HepG2 (cell line): Measurements from ENCODE around the gene MEX3D. TPM values are rescaled to one million over a fixed set of nuclear protein-coding genes. Genes with fewer than 3 reads are reported as not detected.

ENCODE experiments used
- ATAC-seq: fragments of 200-7000 bp; cut with Tn5 transposase; 3 replicates; pipeline ENCODE4 v1.9.1; 2020; ENCODE audit warnings: mild to moderate bottlenecking, moderate library complexity
- BruUV-seq: library from RNA; stranded (reverse); fragments of 400-500 nt; replicated peaks from 2 replicates; lab custom pipeline; 2021; lab: Mats Ljungman, UMichigan
- CTCF ChIA-PET: fragments of 300-600 bp; formaldehyde crosslinking; extraction: SDS; loops from one replicate; lab custom pipeline; 2021; ENCODE audit warnings: low total read pairs, inconsistent platforms, low intra/inter-chr PET ratio; lab: Yijun Ruan, JAX
- POLR2A ChIA-PET: fragments of 350-600 bp; sonication (Branson Sonifier 250); formaldehyde crosslinking; loops from one replicate; lab custom pipeline; 2020; ENCODE audit warnings: antibody characterized with exemption, inconsistent platforms; lab: Yijun Ruan, JAX
- DNase-seq: peaks from one replicate; pipeline ENCODE4 v3.0.0-alpha.2; 2015; ENCODE audit warnings: low spot score
- FAIRE-seq: peaks from 3 replicates; lab custom pipeline; 2011; peaks lifted over from hg19 to GRCh38; lab: Jason Lieb, UNC
- H2AFZ ChIP-seq: one replicate; pipeline ENCODE4 v1.6.1; 2011; ENCODE audit warnings: low read length, inconsistent platforms
- H3K27ac ChIP-seq: fragments of 300-600 bp; 3 replicates; pipeline ENCODE4 v1.8.0; 2011; ENCODE audit warnings: mixed run types, mild to moderate bottlenecking, mixed read lengths, low read length, inconsistent platforms; ENCODE audit not compliant: insufficient read depth; ENCODE audit errors: extremely low read length
- H3K27me3 ChIP-seq, 2 experiments: fragments of 200-600 bp in 1 of 2; 2 replicates in 1 of 2; 3 replicates in 1 of 2; pipeline versions ENCODE4 v1.6.0 to v1.8.0; 2011; ENCODE audit warnings: low read length in 2 of 2, mild to moderate bottlenecking in 2 of 2, moderate library complexity in 2 of 2, inconsistent platforms in 1 of 2; ENCODE audit not compliant: insufficient read depth in 2 of 2, control insufficient read depth in 1 of 2
- H3K36me3 ChIP-seq, 2 experiments: fragments of 200-600 bp in 1 of 2; replicated peaks in 1 of 2; 2 replicates in 1 of 2; 3 replicates in 1 of 2; pipeline versions ENCODE4 v1.5.1 to v1.8.0; 2011; ENCODE audit warnings: low read length in 2 of 2, inconsistent platforms in 1 of 2; ENCODE audit not compliant: insufficient read depth in 2 of 2, control insufficient read depth in 1 of 2
- H3K4me1 ChIP-seq: 2 replicates; pipeline ENCODE4 v1.5.1; 2012; ENCODE audit warnings: low read length, inconsistent platforms; ENCODE audit not compliant: insufficient read depth
- H3K4me2 ChIP-seq: 2 replicates; pipeline ENCODE4 v1.6.0; 2011; ENCODE audit warnings: low read depth, low read length, inconsistent platforms
- H3K4me3 ChIP-seq, 3 experiments: fragments of 200-600 bp in 1 of 3; sonication (generic), shearing (Covaris generic) in 1 of 3; replicated peaks in 1 of 3; 2 replicates each; pipeline ENCODE4 v1.5.1; 2011 to 2016; ENCODE audit warnings: low read length in 3 of 3, inconsistent platforms in 2 of 3, low read depth in 2 of 3, mild to moderate bottlenecking in 2 of 3, control low read depth in 1 of 3, mixed read lengths in 1 of 3; ENCODE audit not compliant: insufficient read depth in 1 of 3
- H3K79me2 ChIP-seq: one replicate; pipeline ENCODE4 v1.6.1; 2011; ENCODE audit warnings: low read length, inconsistent platforms; ENCODE audit not compliant: insufficient read depth
- H3K9ac ChIP-seq: 2 replicates; pipeline ENCODE4 v1.6.0; 2011; ENCODE audit warnings: mild to moderate bottlenecking, low read depth, low read length, inconsistent platforms; ENCODE audit not compliant: insufficient read depth
- H3K9me3 ChIP-seq: 2 replicates; pipeline ENCODE4 v1.5.1; 2012; ENCODE audit warnings: mild to moderate bottlenecking, low read length
- H4K20me1 ChIP-seq: 2 replicates; pipeline ENCODE4 v1.6.0; 2011; ENCODE audit warnings: inconsistent platforms, mild to moderate bottlenecking, low read length, moderate library complexity; ENCODE audit not compliant: insufficient read depth
- GABPA ChIP-seq, 2 experiments: IDR thresholded peaks; 2 replicates each; pipeline ENCODE4 v1.6.1; 2011 to 2016; ENCODE audit warnings: low read depth in 2 of 2, low read length in 1 of 2, missing biosample characterization in 1 of 2, missing genetic modification characterization in 1 of 2
- HNRNPL ChIP-seq: fragments of 200-400 bp; formaldehyde crosslinking; IDR thresholded peaks from 2 replicates; pipeline ENCODE4 v1.6.1; 2017; ENCODE audit warnings: mild to moderate bottlenecking, low read depth, low read length
- JUNB ChIP-seq: sonication (generic); formaldehyde crosslinking; IDR thresholded peaks from 2 replicates; pipeline ENCODE4 v1.8.0; 2022; ENCODE audit warnings: missing genetic modification reagents, mild to moderate bottlenecking, borderline replicate concordance
- KLF6 ChIP-seq: IDR thresholded peaks from 2 replicates; pipeline ENCODE4 v1.8.0; 2016; ENCODE audit warnings: missing biosample characterization, missing genetic modification reagents
- MED1 ChIP-seq: sonication (generic); formaldehyde crosslinking; IDR thresholded peaks from 2 replicates; pipeline ENCODE4 v1.4.0; 2020; ENCODE audit warnings: missing genetic modification reagents
- MEIS2 ChIP-seq: sonication (generic); formaldehyde crosslinking; IDR thresholded peaks from 2 replicates; pipeline ENCODE4 v1.9.0; 2021; ENCODE audit warnings: mild to moderate bottlenecking, missing genetic modification reagents
- MTA1 ChIP-seq: sonication (generic); formaldehyde crosslinking; IDR thresholded peaks from 2 replicates; pipeline ENCODE4 v1.4.0; 2020; ENCODE audit warnings: missing genetic modification reagents, mild to moderate bottlenecking, borderline replicate concordance
- MXD4 ChIP-seq: IDR thresholded peaks from 2 replicates; pipeline ENCODE4 v1.6.1; 2016; ENCODE audit warnings: mild to moderate bottlenecking, missing biosample characterization, missing genetic modification reagents
- NFKB2 ChIP-seq: sonication (generic); formaldehyde crosslinking; IDR thresholded peaks from 2 replicates; pipeline ENCODE4 v1.4.0; 2020; ENCODE audit warnings: missing genetic modification reagents, borderline replicate concordance
- NR2F1 ChIP-seq, 2 experiments: fragments of 450-650 bp in 1 of 2; formaldehyde crosslinking in 1 of 2; IDR thresholded peaks; 2 replicates each; pipeline versions ENCODE4 v1.5.0 to v1.6.1; 2016 to 2020; ENCODE audit warnings: mild to moderate bottlenecking in 1 of 2, missing compliant biosample characterization in 1 of 2, missing genetic modification reagents in 1 of 2, moderate library complexity in 1 of 2
- SP1 ChIP-seq, 2 experiments: fragments of 450-650 bp in 1 of 2; sonication (generic) in 1 of 2; formaldehyde crosslinking in 1 of 2; IDR thresholded peaks; 2 replicates each; pipeline versions ENCODE4 v1.4.0 to v1.6.1; 2016 to 2020; ENCODE audit warnings: missing genetic modification reagents in 1 of 2
- SP2 ChIP-seq: sonication (generic); formaldehyde crosslinking; IDR thresholded peaks from 2 replicates; pipeline ENCODE4 v1.5.1; 2020; ENCODE audit warnings: mild to moderate bottlenecking, missing genetic modification reagents
- ZFP62 ChIP-seq: sonication (generic); formaldehyde crosslinking; IDR thresholded peaks from 2 replicates; pipeline ENCODE4 v1.4.0; 2020; ENCODE audit warnings: missing genetic modification reagents
- ZFP82 ChIP-seq: sonication (generic); formaldehyde crosslinking; IDR thresholded peaks from 2 replicates; pipeline ENCODE4 v1.5.1; 2020; ENCODE audit warnings: mild to moderate bottlenecking, missing genetic modification reagents, borderline replicate concordance
- ZNF746 ChIP-seq: sonication (generic); formaldehyde crosslinking; IDR thresholded peaks from 2 replicates; pipeline ENCODE4 v1.8.0; 2022; ENCODE audit warnings: mild to moderate bottlenecking, missing genetic modification reagents
- ZNF768 ChIP-seq: sonication (generic); formaldehyde crosslinking; IDR thresholded peaks from 2 replicates; pipeline ENCODE4 v1.4.0; 2020; ENCODE audit warnings: missing genetic modification reagents
- WGBS: methylation state at CpG from one replicate; pipeline ENCODE4 v1.1.6; 2017; ENCODE audit warnings: low lambda C conversion rate; 5-methylcytosine and 5-hydroxymethylcytosine counted together
- in situ Hi-C: cut with HindIII; loops from 2 replicates; pipeline ENCODE4 v1.10.0; 2017; ENCODE audit warnings: low pct_unique_long_range_greater_than_20kb; ENCODE audit not compliant: extremely low pct_ligation_motif_present
- intact Hi-C: fragments of 100-400 bp; cut with micrococcal nuclease; formaldehyde crosslinking; loops from one replicate; pipeline ENCODE4 v1.10.0; 2022; ENCODE audit not compliant: unreplicated experiment
- polyA plus RNA-seq, 8 experiments: library from polyadenylated mRNA; depleted of rRNA in 3 of 8; stranded (reverse) in 7 of 8; unstranded in 1 of 8; fragments of >200 nt; fragmentation: Illumina TruSeq in 4 of 8; extraction: Trizol in 4 of 8; gene quantifications; 2 replicates each; pipeline versions ENCODE4 v1.2.1 to v1.2.3, GENCODE V29; 2011 to 2016; ENCODE audit warnings: low read depth in 4 of 8, missing spikeins in 1 of 8, mixed read lengths in 1 of 8; ENCODE audit not compliant: insufficient read depth in 1 of 8
- total RNA-seq, 5 experiments: library from RNA; depleted of rRNA; stranded (reverse); fragments of >200 nt; fragmentation: Illumina TruSeq; extraction: Trizol; gene quantifications; 2 replicates each; pipeline ENCODE4 v1.2.3, GENCODE V29; 2016; ENCODE audit warnings: low read depth in 1 of 5
- TF ChIP-seq, protein P1 (sequence below): sonication (generic); formaldehyde crosslinking; IDR thresholded peaks from 2 replicates; pipeline ENCODE4 v1.4.0; 2020; ENCODE audit warnings: missing genetic modification reagents, borderline replicate concordance
- TF ChIP-seq, protein P2 (sequence below): sonication (generic); formaldehyde crosslinking; IDR thresholded peaks from 2 replicates; pipeline ENCODE4 v1.4.0; 2020; ENCODE audit warnings: missing genetic modification reagents

The MEX3D gene
- total and polyA plus RNA-seq, 2 of the 13 experiments (the other 11 are each of a cell fraction or from before 2014, with no cell fraction given): 3.6 to 17.1 TPM

GRCh38 chr19:1560286-1560882, 7.7 kb downstream of the MEX3D start:
- in situ Hi-C loops: no loop called here
- H3K4me1 ChIP-seq: no peaks in the 10 kb centered on the region
- H2AFZ ChIP-seq: no peak overlapping the region
- POLR2A ChIA-PET: no interaction called here
- H3K36me3 ChIP-seq: peaks cover 0 to 4% of the 10 kb centered on the region in 2 experiments; a peak in 3 of 5 replicates
- WGBS: 94% methylated on average over 23 of the region's 25 CpGs
- CTCF ChIA-PET: no interaction called here
- BruUV-seq: no TSS peak
- FAIRE-seq (no peak), ATAC-seq (no peak), DNase-seq (no peak)
- H3K9ac ChIP-seq: no peak overlapping the region
- H4K20me1 ChIP-seq: no peaks in the 10 kb centered on the region
- no peak overlapping the region for H3K4me2 ChIP-seq
- H3K27ac ChIP-seq: no peak overlapping the region
- TF ChIP-seq, protein P1, sequence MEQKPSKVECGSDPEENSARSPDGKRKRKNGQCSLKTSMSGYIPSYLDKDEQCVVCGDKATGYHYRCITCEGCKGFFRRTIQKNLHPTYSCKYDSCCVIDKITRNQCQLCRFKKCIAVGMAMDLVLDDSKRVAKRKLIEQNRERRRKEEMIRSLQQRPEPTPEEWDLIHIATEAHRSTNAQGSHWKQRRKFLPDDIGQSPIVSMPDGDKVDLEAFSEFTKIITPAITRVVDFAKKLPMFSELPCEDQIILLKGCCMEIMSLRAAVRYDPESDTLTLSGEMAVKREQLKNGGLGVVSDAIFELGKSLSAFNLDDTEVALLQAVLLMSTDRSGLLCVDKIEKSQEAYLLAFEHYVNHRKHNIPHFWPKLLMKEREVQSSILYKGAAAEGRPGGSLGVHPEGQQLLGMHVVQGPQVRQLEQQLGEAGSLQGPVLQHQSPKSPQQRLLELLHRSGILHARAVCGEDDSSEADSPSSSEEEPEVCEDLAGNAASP (CRISPR knock-in tag): no peak
- TF ChIP-seq NFKB2 (CRISPR knock-in tag) (no peak), ZFP62 (no peak), SP2 (CRISPR knock-in tag) (no peak), MXD4 (no peak)
- peaks cover 3% of the 10 kb centered on the region for H3K79me2 ChIP-seq
- no peaks in the 10 kb centered on the region for H3K27me3 ChIP-seq
- intact Hi-C loops: no loop called here
- no peaks in the 10 kb centered on the region for H3K9me3 ChIP-seq
- no peak overlapping the region for H3K4me3 ChIP-seq

DNA sequence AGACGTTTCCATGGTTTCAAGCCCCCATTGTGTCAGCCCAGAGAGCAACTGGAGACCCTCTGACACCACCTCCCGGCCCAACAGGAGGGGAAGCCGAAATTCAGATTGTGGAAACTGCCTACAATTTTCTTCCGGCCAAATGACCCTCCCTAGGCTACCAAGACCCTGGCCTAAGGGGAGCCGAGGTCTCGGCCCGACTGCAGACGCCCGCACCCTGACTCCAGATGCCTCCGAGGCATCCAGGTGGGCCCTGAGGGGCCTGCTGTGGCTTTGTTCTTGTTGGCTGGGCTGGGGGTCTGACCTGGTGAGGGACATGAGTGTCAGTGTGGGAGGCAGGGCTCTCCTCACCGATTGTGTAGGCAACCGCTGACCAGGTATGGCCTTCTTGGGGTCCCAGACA, 9.6 kb downstream of the MEX3D start:
- DNase-seq (no peak), ATAC-seq (no peak), FAIRE-seq (no peak)
- in situ Hi-C loops (no loop called here), intact Hi-C loops (no loop called here)
- no TSS peak for BruUV-seq
- H3K9me3 ChIP-seq: no peaks in the 10 kb centered on the region
- H3K4me1 ChIP-seq: no peaks in the 10 kb centered on the region
- H2AFZ ChIP-seq: no peak overlapping the region
- POLR2A ChIA-PET: no interaction called here
- H3K4me3 ChIP-seq: no peak overlapping the region
- CTCF ChIA-PET: no interaction called here
- H4K20me1 ChIP-seq: no peaks in the 10 kb centered on the region
- no peak overlapping the region for H3K27ac ChIP-seq
- no peaks in the 10 kb centered on the region for H3K27me3 ChIP-seq
- WGBS: 91% methylated on average over 7 of the region's 12 CpGs
- H3K79me2 ChIP-seq: no peaks in the 10 kb centered on the region
- no peak overlapping the region for H3K4me2 ChIP-seq
- H3K36me3 ChIP-seq: peaks cover 0 to 3% of the 10 kb centered on the region in 2 experiments; a peak in 3 of 5 replicates
- H3K9ac ChIP-seq: no peak overlapping the region
- no peak for TF ChIP-seq HNRNPL
- TF ChIP-seq GABPA (IDR thresholded peaks at IDR 0.05; ENCODE audit: low read depth, low read length): no peak
- TF ChIP-seq GABPA (CRISPR knock-in tag; IDR thresholded peaks at IDR 0.05; ENCODE audit: low read depth): no peak
- no peak for TF ChIP-seq JUNB (CRISPR knock-in tag)
- no peak for TF ChIP-seq MED1 (CRISPR knock-in tag)
- TF ChIP-seq ZNF768 (CRISPR knock-in tag): no peak
- no peak for TF ChIP-seq ZFP82
- TF ChIP-seq MEIS2 (CRISPR knock-in tag): no peak
- TF ChIP-seq, protein P2, sequence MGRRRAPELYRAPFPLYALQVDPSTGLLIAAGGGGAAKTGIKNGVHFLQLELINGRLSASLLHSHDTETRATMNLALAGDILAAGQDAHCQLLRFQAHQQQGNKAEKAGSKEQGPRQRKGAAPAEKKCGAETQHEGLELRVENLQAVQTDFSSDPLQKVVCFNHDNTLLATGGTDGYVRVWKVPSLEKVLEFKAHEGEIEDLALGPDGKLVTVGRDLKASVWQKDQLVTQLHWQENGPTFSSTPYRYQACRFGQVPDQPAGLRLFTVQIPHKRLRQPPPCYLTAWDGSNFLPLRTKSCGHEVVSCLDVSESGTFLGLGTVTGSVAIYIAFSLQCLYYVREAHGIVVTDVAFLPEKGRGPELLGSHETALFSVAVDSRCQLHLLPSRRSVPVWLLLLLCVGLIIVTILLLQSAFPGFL (CRISPR knock-in tag): no peak
- TF ChIP-seq NR2F1 (CRISPR knock-in tag; IDR thresholded peaks at IDR 0.05): no peak
- no peak for TF ChIP-seq ZNF746 (CRISPR knock-in tag)
- TF ChIP-seq MTA1 (CRISPR knock-in tag): no peak
- TF ChIP-seq SP1 (IDR thresholded peaks at IDR 0.05): no peak
- TF ChIP-seq SP1 (CRISPR knock-in tag; IDR thresholded peaks at IDR 0.05): no peak
- TF ChIP-seq KLF6 (CRISPR knock-in tag): no peak
